GM12874 (cell line): ENCODE results near the gene ATP1B3.

ENCODE experiments used
- CTCF ChIP-seq: IDR thresholded peaks from 2 replicates; pipeline ENCODE4 v1.5.1; 2011; ENCODE audit warnings: low read depth, mild to moderate bottlenecking, control low read depth, low read length, moderate library complexity; ENCODE audit not compliant: insufficient read depth

Gene ATP1B3

DNA sequence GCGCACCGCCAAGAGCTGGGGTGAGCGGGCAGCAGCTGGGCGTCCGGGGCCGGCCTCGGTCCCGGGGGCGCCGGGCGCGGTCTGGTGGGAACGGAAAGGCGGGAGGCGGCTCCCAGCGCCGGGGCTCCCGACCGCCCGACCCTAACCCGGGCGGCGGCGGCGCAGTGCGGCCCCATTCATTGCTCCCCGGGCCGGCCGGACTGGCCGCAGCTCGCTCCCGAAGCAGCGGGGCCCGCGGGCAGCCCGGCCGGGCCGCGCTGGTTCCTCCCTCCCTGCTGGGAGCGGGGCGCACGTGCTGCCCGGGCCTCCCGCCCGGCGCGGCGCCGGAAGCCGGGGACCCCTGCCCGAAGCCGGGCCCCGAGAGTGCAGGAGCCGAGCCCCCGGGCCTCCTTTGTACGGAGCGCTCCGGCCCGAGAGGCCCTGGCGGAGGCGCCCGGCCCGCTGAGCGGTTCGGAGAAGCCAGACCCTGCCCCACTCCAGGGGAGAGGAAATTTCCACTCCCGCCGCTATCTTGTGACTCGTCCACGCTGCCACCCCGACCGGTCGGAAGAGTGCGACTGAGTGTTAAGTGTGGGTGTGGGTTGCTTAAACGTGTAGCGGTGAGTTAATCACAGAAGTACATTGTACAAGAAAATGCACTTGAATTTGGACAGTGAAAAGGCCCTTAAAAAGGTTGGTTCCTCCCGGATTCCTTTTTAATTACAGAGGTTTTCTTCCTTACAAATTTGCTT lies 613 bp downstream of the ATP1B3 start:
- no peak for TF ChIP-seq CTCF

DNA sequence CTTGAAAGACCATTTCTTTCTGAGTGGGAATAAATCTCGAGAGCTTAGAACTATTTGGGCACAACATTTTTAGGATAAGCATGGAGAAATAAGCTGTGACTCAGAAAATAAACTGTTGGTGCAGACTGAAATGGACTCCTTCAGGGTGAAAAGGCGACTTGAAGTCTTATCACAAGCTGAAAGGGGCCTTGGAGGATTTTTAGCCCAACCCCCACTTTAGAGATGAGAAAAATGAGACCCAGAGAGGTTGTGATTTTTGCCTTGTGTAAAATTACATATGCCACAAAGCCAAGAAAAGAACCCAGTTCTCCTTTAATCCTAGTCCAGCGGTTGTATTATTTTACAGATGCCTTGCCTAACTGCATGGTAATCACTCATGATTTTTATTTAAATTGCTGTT lies 1.5 kb downstream of the ATP1B3 start:
- TF ChIP-seq CTCF = no peak

GRCh38 chr3:141878326-141878725 lies 1.9 kb downstream of the ATP1B3 start:
- no peak for TF ChIP-seq CTCF

DNA sequence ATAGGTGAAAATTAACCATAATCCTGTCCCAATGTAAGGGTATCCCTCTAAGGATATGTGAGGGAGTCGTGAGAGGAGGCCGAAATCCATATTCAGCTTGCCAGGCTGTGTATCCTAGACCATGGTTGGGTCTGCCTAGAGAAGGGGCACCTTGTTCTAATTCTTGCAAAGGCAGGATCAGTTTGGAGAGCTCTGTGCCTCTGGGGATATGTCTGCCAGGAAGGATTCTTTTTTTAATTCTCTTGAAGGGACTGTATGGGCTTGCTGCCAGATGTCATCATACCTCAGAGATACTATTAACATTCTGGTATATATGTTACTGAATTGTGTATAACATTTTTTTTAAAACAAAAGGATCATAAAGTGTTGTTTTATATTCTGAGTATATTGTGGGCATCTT lies 2.4 kb downstream of the ATP1B3 start:
- TF ChIP-seq CTCF = no peak

DNA sequence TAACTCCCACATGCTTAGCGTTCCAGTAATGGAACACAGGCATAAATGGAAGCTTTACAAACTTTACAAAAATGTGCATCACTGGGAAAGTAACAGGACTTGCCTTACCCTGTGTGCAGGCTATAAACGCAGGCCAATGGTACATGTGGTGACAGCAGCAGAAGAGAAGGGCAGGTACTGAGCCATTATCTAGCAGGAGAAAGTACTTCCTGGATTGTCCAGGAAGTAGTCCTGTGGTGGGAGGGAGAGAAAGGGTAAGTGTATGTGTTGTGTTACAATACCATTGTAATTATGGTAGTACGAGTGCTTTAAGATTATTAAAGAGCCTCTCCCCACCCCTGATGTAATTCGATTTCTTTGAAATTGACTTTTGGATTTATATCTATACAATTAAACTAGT lies 5.3 kb downstream of the ATP1B3 start:
- no peak for TF ChIP-seq CTCF

GRCh38 chr3:141887051-141887450 lies 10.6 kb downstream of the ATP1B3 start:
- TF ChIP-seq CTCF = no peak

DNA sequence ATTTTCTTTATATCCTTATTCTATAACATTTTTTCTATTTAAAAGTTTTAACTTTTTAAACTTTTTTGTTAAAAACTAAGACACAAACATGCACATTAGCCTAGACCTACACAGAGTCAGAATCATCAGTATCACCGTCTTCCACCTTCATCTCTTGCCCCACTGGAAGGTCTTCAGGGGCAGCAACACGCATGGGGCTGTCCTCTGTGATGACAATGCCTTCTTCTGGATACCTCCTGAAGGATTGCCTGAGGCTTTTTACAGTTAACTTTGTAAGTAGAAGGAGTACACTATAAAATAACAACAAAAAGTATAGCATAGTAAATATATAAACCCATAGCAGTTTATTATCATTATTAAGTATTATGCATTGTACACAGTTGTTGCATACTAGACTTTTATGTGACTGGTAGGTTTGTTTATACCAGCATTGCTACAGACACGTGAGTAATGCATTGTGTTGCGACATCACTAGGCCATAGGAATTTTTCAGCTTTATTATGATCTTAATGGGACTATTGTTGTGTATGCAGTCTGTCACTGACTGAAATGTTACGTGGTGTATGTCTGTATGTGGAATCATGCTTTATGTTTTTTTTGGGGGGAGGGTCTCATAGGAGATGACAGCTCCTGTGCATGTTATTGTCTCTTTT lies 18.2 kb downstream of the ATP1B3 start:
- no peak for TF ChIP-seq CTCF
